C4-2B (cell line): ENCODE measurements around the gene TMEM126B.

ENCODE experiments used
- ZFX ChIP-seq: fragments of 450-650 bp; IDR thresholded peaks from 2 replicates; pipeline ENCODE4 v1.6.1; 2017
- TF ChIP-seq, protein P1 (sequence below): fragments of 450-650 bp; conservative IDR thresholded peaks from 2 replicates; pipeline ENCODE4 v1.5.1; 2017; ENCODE audit warnings: mild to moderate bottlenecking

DNA sequence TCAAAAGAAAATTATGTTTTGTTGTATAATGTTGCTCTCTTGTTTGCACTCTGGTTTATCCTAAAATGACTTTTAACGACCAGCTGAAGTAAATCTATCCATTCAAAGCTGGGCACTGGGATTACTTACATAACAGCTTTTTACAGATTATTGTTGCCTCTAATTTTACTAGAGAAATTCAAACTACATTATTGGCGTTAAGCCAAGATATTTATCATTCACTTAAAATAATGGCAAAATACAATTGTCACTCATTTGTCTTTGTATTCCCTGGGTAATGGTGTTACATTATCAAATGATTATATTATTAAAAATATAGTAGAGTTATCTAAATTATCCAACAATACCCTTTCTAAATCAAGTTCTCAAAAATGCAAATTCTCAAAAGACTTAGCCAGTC, 31.5 kb upstream of the TMEM126B start:
- TF ChIP-seq, protein P1, sequence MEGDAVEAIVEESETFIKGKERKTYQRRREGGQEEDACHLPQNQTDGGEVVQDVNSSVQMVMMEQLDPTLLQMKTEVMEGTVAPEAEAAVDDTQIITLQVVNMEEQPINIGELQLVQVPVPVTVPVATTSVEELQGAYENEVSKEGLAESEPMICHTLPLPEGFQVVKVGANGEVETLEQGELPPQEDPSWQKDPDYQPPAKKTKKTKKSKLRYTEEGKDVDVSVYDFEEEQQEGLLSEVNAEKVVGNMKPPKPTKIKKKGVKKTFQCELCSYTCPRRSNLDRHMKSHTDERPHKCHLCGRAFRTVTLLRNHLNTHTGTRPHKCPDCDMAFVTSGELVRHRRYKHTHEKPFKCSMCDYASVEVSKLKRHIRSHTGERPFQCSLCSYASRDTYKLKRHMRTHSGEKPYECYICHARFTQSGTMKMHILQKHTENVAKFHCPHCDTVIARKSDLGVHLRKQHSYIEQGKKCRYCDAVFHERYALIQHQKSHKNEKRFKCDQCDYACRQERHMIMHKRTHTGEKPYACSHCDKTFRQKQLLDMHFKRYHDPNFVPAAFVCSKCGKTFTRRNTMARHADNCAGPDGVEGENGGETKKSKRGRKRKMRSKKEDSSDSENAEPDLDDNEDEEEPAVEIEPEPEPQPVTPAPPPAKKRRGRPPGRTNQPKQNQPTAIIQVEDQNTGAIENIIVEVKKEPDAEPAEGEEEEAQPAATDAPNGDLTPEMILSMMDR: no peak
- TF ChIP-seq ZFX: no peak
